Astrocyte (in vitro differentiated cells and primary cell): ENCODE data around the gene HNF4A.

Experiments
- CTCF ChIP-seq: IDR thresholded peaks from 2 replicates; pipeline ENCODE4 v1.5.1; 2011; ENCODE audit warnings: low read depth, mild to moderate bottlenecking, inconsistent platforms, low read length, moderate library complexity; ENCODE audit not compliant: insufficient read depth
- EZH2 ChIP-seq: IDR thresholded peaks from 2 replicates; pipeline ENCODE4 v1.6.1; 2012; ENCODE audit warnings: mild to moderate bottlenecking, low read length, inconsistent platforms; ENCODE audit not compliant: insufficient read depth

GRCh38 chr20:44361021-44361420 is 5.5 kb downstream of the HNF4A start:
- no peak for TF ChIP-seq CTCF
- TF ChIP-seq EZH2 = no peak
